ENCODE data around the gene PGRMC1.
A peak's percentile ranks its signal among the peaks of the same experiment; 100 is the strongest.
"Not testable (repeated sequence)": the region's sequence is repeated elsewhere in the genome, so short reads cannot be mapped to it uniquely, and the experiment has no call there.

The PGRMC1 gene

DNA sequence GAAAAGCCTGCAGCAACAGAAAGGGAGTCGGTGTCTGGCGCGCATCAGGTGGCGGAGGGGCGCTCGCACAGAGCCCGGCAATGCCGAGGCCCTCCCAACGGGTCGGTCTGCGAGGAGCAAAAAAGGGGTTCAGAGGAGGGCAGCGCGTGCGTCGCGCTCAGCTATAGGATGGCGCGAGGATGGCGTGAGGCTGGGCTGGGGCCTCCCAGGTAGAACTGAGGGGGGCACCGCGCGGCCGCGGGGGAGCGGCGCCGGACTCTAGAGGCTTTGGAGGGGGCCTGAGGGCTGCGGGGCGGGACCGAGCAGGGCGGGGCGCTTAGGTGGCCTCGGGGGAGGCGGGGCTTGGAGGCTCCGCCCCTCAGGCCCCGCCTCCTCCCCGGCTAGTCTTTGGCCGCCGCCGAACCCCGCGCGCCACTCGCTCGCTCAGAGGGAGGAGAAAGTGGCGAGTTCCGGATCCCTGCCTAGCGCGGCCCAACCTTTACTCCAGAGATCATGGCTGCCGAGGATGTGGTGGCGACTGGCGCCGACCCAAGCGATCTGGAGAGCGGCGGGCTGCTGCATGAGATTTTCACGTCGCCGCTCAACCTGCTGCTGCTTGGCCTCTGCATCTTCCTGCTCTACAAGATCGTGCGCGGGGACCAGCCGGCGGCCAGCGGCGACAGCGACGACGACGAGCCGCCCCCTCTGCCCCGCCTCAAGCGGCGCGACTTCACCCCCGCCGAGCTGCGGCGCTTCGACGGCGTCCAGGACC is at the start of gene PGRMC1:
PGRMC1 (plus strand) TSS at position 414 of the 751 bp plus-strand sequence; CDS start at position 493, 79 bp downstream.
- peak; percentile 64 for DNase-seq (ENCODE audit: low read depth)

DNA sequence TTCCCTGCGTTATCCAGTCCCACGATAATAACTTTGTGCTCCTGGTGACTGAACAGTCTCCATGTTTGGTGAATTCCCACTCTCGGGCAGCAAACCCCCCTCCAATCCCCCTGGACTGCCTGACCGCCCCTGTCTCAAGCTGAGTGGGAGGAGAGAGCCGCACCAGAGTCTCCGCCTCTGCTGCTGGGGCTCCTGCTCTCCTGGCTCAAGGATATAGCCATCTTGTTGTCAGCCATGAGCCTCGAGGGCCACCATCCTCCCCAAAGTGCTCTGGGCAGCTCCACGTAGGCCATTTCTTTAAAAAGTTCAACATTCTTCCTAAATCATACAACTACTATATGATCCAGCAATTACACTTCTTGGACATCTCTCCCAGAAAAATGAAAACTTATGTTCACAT is 49.3 kb upstream of the PGRMC1 start:
- DNase-seq (ENCODE audit: low read depth): no peak

DNA sequence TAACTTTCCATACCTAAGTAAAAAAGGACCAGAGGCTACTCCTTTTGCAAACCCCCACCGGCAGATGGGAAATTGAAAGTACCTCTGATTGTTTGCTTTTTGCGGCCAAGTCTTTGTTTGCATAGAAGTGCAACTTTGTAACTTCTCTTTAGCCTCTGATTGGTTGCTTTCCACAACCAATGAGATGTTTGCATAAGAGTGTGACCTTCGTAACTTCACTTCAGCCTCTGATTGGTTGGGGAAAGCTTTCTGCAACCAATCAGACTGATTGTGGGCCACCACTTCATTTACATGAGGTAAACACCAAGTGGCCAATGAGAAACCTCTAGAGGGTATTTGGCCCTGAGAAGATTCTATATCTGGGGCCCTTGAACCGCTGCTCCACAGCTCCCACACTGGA is 48.8 kb upstream of the PGRMC1 start:
- DNase-seq (ENCODE audit: low read depth): no peak

DNA sequence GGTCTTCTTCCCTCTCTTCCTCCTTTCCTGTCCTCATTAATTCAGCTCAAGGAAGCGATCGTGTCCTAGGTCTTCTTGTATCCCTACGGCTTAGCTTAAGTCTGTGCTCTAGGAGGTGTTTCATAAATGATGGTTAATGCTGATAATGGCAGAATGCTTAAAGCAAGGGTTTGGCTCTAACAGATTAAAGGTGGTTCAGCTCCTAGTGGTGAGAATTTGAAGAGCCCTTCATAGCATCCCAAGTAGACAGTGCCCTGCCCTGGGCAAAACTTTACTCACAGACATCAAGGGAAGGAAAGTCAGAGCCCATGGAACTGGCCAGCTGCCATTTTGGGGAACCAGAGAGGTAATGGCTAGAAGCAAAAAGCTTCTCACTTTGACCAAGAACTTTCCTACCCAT is 47.0 kb upstream of the PGRMC1 start:
- no peak for DNase-seq (ENCODE audit: low read depth)

- no peak for DNase-seq (ENCODE audit: low read depth)
These were observed 46.5 kb upstream of the PGRMC1 start for GRCh38 chrX:119189595-119189994.

DNA sequence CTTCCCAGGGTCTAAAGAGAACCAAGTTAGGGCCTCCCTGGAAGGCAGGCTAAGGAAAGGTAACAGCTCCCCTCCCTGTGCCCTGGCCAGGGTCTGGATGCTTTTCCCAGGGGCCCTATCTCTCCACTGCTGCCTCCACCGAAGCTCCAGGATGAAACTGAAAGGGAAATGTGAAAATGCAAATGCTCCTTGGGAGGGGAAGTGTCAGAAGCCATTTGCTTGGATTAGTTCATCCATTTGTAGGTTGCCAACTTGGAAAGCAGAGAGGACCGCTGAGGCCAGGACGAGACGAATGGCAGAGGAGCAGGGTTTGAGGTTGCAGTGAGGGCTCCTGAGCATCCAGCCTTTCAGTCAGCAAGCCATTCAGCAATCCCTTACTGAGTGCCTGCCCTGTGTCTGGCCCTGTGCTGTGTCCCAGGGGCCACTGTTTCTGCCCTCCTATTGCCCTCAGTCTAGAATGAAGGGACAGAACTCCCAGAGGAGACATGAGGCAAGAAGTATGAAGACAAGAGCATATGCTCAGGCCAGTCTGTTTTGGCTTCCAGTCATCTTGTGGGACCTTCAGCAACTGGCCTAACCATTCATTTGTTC is 45.9 kb upstream of the PGRMC1 start:
- no peak for DNase-seq (ENCODE audit: low read depth)

GRCh38 chrX:119190831-119191230 is 45.3 kb upstream of the PGRMC1 start:
- no peak for DNase-seq (ENCODE audit: low read depth)

GRCh38 chrX:119194621-119195020 is 41.5 kb upstream of the PGRMC1 start:
- no peak for DNase-seq (ENCODE audit: low read depth)

GRCh38 chrX:119201570-119201969 is 34.5 kb upstream of the PGRMC1 start:
- DNase-seq (ENCODE audit: low read depth): no peak

DNA sequence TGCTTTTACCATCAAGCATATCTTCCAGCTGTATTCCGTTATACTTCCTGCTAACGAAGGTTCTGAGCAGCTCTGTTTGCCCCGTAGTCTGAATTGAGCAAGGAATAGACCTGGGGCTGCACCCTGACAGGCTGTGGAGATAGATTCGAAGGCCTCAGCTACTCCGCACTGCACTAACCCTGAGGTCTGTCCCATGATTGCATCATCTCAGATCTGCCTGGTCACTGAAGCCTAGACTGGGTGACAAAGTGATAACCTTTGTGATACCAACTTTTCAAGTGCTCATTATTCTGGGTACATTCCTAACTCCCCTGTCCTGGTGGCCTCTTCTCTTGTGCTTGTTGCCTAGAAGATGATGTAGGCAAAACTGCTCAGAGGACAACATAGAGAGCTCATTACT is 29.9 kb upstream of the PGRMC1 start:
- no peak for DNase-seq (ENCODE audit: low read depth)

DNA sequence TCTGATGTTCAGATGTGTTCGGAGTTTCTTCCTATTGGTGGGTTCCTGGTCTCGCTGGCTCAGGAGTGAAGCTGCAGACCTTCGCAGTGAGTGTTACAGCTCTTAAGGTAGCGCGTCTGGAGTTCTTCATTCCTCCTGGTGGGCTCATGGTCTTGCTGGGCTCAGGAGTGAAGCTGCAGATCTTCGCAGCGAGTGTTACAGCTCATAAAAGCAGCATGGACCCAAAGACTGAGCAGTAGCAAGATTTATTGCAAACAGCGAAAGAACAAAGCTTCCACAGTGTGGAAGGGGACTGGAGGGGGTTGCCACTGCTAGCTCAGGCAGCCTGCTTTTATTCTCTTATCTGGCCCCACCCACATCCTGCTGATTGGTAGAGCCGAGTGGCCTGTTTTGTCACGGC is 28.6 kb upstream of the PGRMC1 start:
- not testable (repeated sequence) for DNase-seq (ENCODE audit: low read depth)

GRCh38 chrX:119208401-119209057 is 27.6 kb upstream of the PGRMC1 start:
- no peak for DNase-seq (ENCODE audit: low read depth)

GRCh38 chrX:119210931-119211648 is 25.0 kb upstream of the PGRMC1 start:
- DNase-seq (ENCODE audit: low read depth): not testable (repeated sequence)

- DNase-seq (ENCODE audit: low read depth): no peak
These were observed 24.5 kb upstream of the PGRMC1 start for GRCh38 chrX:119211649-119212014.

GRCh38 chrX:119218198-119218597 is 17.9 kb upstream of the PGRMC1 start:
- no peak for DNase-seq (ENCODE audit: low read depth)

- DNase-seq (ENCODE audit: low read depth): no peak
These were observed 13.2 kb upstream of the PGRMC1 start for GRCh38 chrX:119222932-119223331.

DNA sequence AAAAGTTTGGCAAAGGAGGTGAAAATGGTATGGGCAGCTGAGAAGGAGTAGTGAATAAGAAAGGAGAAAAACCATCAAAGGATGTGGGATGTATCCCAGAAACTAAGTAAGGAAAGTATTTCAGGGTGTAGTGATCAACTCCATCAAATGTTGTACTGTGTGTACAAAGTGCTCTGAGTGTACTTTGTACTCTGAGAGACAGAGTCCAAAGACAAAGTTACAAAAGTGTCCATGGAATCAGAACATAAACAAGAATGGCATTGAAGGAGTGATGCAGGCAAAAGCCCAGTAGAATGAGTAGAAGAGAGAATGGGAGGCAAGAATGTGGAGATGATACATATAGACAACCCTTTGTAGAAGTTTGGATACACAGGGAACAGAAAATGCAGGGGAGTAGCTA is 12.3 kb upstream of the PGRMC1 start:
- no peak for DNase-seq (ENCODE audit: low read depth)

- no peak for DNase-seq (ENCODE audit: low read depth)
These were observed 9.6 kb upstream of the PGRMC1 start for GRCh38 chrX:119226446-119226845.

- DNase-seq (ENCODE audit: low read depth): no peak
These were observed 7.4 kb upstream of the PGRMC1 start for GRCh38 chrX:119228512-119229252.

- no peak for DNase-seq (ENCODE audit: low read depth)
These were observed 6.9 kb upstream of the PGRMC1 start for GRCh38 chrX:119229253-119229615.

- no peak for DNase-seq (ENCODE audit: low read depth)
These were observed 5.2 kb upstream of the PGRMC1 start for GRCh38 chrX:119230850-119231249.

DNA sequence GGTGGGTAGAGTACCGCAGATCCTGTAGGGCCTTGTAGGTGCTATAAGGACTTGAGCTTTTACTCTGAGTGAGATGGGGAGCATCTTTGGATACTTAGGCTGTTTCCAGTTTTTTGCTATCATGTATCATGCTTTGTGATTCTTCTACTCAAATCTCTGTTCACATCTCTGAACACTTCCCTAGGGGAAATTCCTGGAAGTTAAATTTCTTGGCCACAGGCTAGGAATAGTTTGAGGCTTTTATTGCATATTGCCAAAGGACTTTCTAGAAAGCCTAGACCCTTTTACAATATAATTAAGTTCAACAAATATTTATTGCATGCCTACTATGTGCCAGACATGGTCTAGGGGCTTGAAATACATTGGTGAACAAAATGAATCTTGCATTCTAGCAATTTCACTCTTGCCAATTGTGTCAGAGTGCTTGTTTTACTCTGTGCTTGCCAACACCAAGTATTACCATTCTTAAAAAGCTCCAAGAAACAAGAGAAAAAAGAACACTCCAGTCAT is 4.1 kb upstream of the PGRMC1 start:
- no peak for DNase-seq (ENCODE audit: low read depth)
